ENCODE measurements around the gene INO80D.

GRCh38 chr2:205990104-205990503 is 95.9 kb downstream of the INO80D start:
- TF ChIP-seq CTCF (IDR thresholded peaks at IDR 0.05) (no peak), POLR2AphosphoS5 (IDR thresholded peaks at IDR 0.05) (no peak), POLR2A (IDR thresholded peaks at IDR 0.05) (no peak)

Measured in breast epithelium (tissue), 3 donors.